Endothelial cell of umbilical vein (primary cell): ENCODE measurements around the gene ABCA6. TPM values are rescaled to one million over a fixed set of nuclear protein-coding genes. Genes with fewer than 3 reads are reported as not detected.

Source experiments
- BruUV-seq: library from RNA; stranded (reverse); fragments of 400-500 nt; replicated peaks from 2 replicates; lab custom pipeline; 2021; lab: Mats Ljungman, UMichigan
- CTCF ChIA-PET: fragments of 300-600, 350-600 bp; sonication (Branson Sonifier 250); formaldehyde crosslinking; loops from one replicate; lab custom pipeline; 2021; ENCODE audit warnings: antibody characterized with exemption, inconsistent platforms; lab: Charles Lee
- POLR2A ChIA-PET: fragments of 300-600, 350-600 bp; sonication (Branson Sonifier 250); formaldehyde crosslinking; loops from one replicate; lab custom pipeline; 2021; ENCODE audit warnings: antibody characterized with exemption, inconsistent platforms; lab: Charles Lee
- DNase-seq: peaks from one replicate; pipeline ENCODE4 v3.0.0-alpha.2; 2011; ENCODE audit warnings: low read depth, low spot score
- FAIRE-seq: peaks from 2 replicates; lab custom pipeline; 2011; peaks lifted over from hg19 to GRCh38; lab: Jason Lieb, UNC
- H2AFZ ChIP-seq: 2 replicates; pipeline ENCODE4 v1.6.0; 2012; ENCODE audit warnings: low read depth, low read length, control low read depth, inconsistent platforms
- H3K27ac ChIP-seq: 2 replicates; pipeline ENCODE4 v1.5.1; 2011; ENCODE audit warnings: low read depth, mild to moderate bottlenecking, control low read depth, low read length, moderate library complexity; ENCODE audit not compliant: insufficient read depth
- H3K27me3 ChIP-seq, 2 experiments: 2 replicates each; pipeline versions ENCODE4 v1.6.0 to v1.6.1; 2011; ENCODE audit warnings: low read length in 2 of 2, mixed read lengths in 1 of 2; ENCODE audit not compliant: control insufficient read depth in 2 of 2, insufficient read depth in 2 of 2
- H3K36me3 ChIP-seq, 2 experiments: 2 replicates in 1 of 2; 3 replicates in 1 of 2; pipeline ENCODE4 v1.5.1; 2011; ENCODE audit warnings: low read length in 2 of 2, mild to moderate bottlenecking in 1 of 2, moderate library complexity in 1 of 2; ENCODE audit not compliant: control insufficient read depth in 2 of 2, insufficient read depth in 2 of 2; ENCODE audit errors: extremely low read depth in 1 of 2
- H3K4me1 ChIP-seq: 3 replicates; pipeline ENCODE4 v1.5.1; 2011; ENCODE audit warnings: mild to moderate bottlenecking, low read length; ENCODE audit not compliant: control insufficient read depth, insufficient read depth; ENCODE audit errors: extremely low read depth
- H3K4me2 ChIP-seq: 2 replicates; pipeline ENCODE4 v1.6.1; 2011; ENCODE audit warnings: low read length, control low read depth, mixed read lengths; ENCODE audit not compliant: insufficient read depth
- H3K4me3 ChIP-seq, 3 experiments: fragments of 200-600 bp in 1 of 3; sonication (generic), shearing (Covaris generic) in 1 of 3; replicated peaks in 1 of 3; 2 replicates each; pipeline ENCODE4 v1.5.1; 2011 to 2016; ENCODE audit warnings: control low read depth in 3 of 3, low read length in 3 of 3, mild to moderate bottlenecking in 2 of 3, inconsistent platforms in 1 of 3, low read depth in 1 of 3, moderate library complexity in 1 of 3; ENCODE audit not compliant: insufficient read depth in 1 of 3
- H3K79me2 ChIP-seq: 2 replicates; pipeline ENCODE4 v1.6.0; 2012; ENCODE audit warnings: low read length, inconsistent platforms; ENCODE audit not compliant: control insufficient read depth, insufficient read depth
- H3K9ac ChIP-seq: replicated peaks from 2 replicates; pipeline ENCODE3; 2011; ENCODE audit warnings: low read length, control low read depth; ENCODE audit not compliant: insufficient read depth; ENCODE audit errors: extremely low read depth
- H3K9me1 ChIP-seq: replicated peaks from 3 replicates; pipeline ENCODE4 v1.6.0; 2011; ENCODE audit warnings: mild to moderate bottlenecking, low read length; ENCODE audit not compliant: control insufficient read depth, insufficient read depth; ENCODE audit errors: extremely low read depth
- H3K9me3 ChIP-seq: replicated peaks from 2 replicates; pipeline ENCODE4 v1.5.1; 2012; ENCODE audit warnings: low read length, inconsistent platforms; ENCODE audit not compliant: control insufficient read depth, insufficient read depth
- H4K20me1 ChIP-seq: replicated peaks from 2 replicates; pipeline ENCODE3; 2011; ENCODE audit warnings: mild to moderate bottlenecking, low read length; ENCODE audit not compliant: control insufficient read depth, insufficient read depth; ENCODE audit errors: extremely low read depth
- CTCF ChIP-seq, 2 donors: IDR thresholded peaks; 1 replicate in 1 of 2; 2 replicates in 1 of 2; pipeline ENCODE4 v1.5.1; 2011; ENCODE audit warnings: low read length in 2 of 2, mild to moderate bottlenecking in 2 of 2, moderate library complexity in 2 of 2, control low read depth in 1 of 2, inconsistent platforms in 1 of 2, low read depth in 1 of 2; ENCODE audit not compliant: insufficient read depth in 1 of 2; ENCODE audit errors: extremely low read depth in 1 of 2
- EZH2 ChIP-seq: IDR thresholded peaks from 2 replicates; pipeline ENCODE4 v1.6.1; 2012; ENCODE audit warnings: borderline replicate concordance, low read depth, mild to moderate bottlenecking, moderate library complexity, low read length, inconsistent platforms; ENCODE audit not compliant: severe bottlenecking
- FOS ChIP-seq: IDR thresholded peaks from 2 replicates; pipeline ENCODE4 v1.6.1; 2011; ENCODE audit warnings: mild to moderate bottlenecking, low read length, moderate library complexity, borderline replicate concordance; ENCODE audit not compliant: insufficient read depth
- GATA2 ChIP-seq: IDR thresholded peaks from 2 replicates; pipeline ENCODE4 v1.7.0; 2011; ENCODE audit warnings: low read depth, mild to moderate bottlenecking, moderate library complexity, mixed read lengths, low read length; ENCODE audit not compliant: insufficient read length, insufficient read depth
- JUN ChIP-seq: IDR thresholded peaks from 2 replicates; pipeline ENCODE4 v1.6.1; 2011; ENCODE audit warnings: borderline replicate concordance, low read depth; ENCODE audit not compliant: insufficient read length, insufficient read depth
- MAX ChIP-seq: IDR thresholded peaks from 2 replicates; pipeline ENCODE4 v1.6.1; 2011; ENCODE audit not compliant: insufficient read depth, insufficient read length
- MYC ChIP-seq: IDR thresholded peaks from one replicate; pipeline ENCODE4 v1.6.1; 2011; ENCODE audit warnings: mild to moderate bottlenecking, low read depth, low read length
- POLR2A ChIP-seq: IDR thresholded peaks from 2 replicates; pipeline ENCODE4 v1.6.1; 2012; ENCODE audit warnings: low read depth, mild to moderate bottlenecking, control low read depth, low read length
- POLR2AphosphoS5 ChIP-seq: IDR thresholded peaks from 2 replicates; pipeline ENCODE4 v1.6.1; 2012; ENCODE audit warnings: low read depth, mild to moderate bottlenecking, control low read depth, low read length, moderate library complexity; ENCODE audit not compliant: insufficient read depth
- dilution Hi-C: fragments of 300-500 bp; cut with MboI; formaldehyde crosslinking; loops from one replicate; pipeline ENCODE4 v1.15.0; 2019; ENCODE audit warnings: low sequenced_read_pairs; ENCODE audit not compliant: extremely low pct_ligation_motif_present
- intact Hi-C: fragments of 100-400 bp; cut with micrococcal nuclease; formaldehyde crosslinking; loops from one replicate; pipeline ENCODE4 v1.10.0; 2022
- polyA plus RNA-seq, 4 experiments: library from polyadenylated mRNA; depleted of rRNA in 3 of 4; stranded (reverse) in 3 of 4; unstranded in 1 of 4; fragments of >200 nt; gene quantifications; 2 replicates each; pipeline versions ENCODE4 v1.2.1 to v1.2.3, GENCODE V29; 2011 to 2012; ENCODE audit warnings: missing spikeins in 1 of 4
- total RNA-seq: library from RNA; stranded (reverse); gene quantifications from 2 replicates; pipeline ENCODE4 v1.2.3, GENCODE V29; 2021

ABCA6 gene
- total and polyA plus RNA-seq, 2 donors (not counting 3 experiments of a cell fraction or from before 2014, with no cell fraction given) = 11.3 to 30.5 TPM

DNA sequence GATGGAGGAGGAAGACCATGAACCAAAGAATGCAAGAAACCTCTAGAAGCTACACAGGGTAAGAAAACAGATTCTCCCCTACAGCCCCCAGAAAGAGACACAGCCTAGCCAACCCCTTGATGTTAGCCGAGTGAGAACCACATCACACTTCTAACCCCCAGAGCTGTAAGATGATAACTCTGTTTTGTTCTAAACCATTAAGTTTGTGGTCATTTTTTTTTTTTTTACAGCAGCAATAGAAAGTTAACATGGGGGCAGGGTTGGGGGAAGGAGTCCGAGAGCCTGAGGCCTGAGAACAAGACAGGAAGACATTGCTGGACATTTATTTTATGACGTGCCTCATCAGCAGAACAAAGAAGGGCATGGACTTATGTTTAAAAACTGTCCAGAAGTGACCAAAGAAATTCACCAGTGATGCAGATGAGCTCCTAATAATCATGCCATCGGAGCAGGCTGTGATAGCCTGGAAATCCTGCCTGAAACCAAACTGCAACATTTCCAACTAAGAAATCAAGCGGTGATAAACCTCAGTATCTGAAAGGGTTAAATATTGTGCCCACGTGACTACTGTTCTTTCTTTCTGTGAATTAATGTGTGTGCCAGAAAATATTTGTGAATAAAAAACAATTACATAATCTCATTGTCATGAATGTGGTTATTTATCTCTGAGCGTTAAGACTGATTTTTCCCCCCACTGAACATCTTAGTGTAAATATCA is 82.1 kb downstream of the ABCA6 start:
- Histone ChIP-seq H3K79me2 (no peaks in the 10 kb centered on the region), H3K4me3 (no peak overlapping the region), H3K4me1 (peaks cover 3% of the 10 kb centered on the region), H3K9ac (no peak overlapping the region), H2AFZ (no peak overlapping the region), H4K20me1 (no peaks in the 10 kb centered on the region), H3K9me3 (no peaks in the 10 kb centered on the region), H3K36me3 (no peaks in the 10 kb centered on the region), H3K27me3 (no peaks in the 10 kb centered on the region), H3K27ac (no peak overlapping the region), H3K4me2 (no peak overlapping the region), H3K9me1 (no peaks in the 10 kb centered on the region)
- BruUV-seq = no TSS peak
- ChIA-PET POLR2A (no interaction called here), CTCF (no interaction called here)
- peak; percentile 25 for DNase-seq
- dilution Hi-C loops = no loop called here
- intact Hi-C loops = no loop called here
- no peak for FAIRE-seq
- TF ChIP-seq POLR2AphosphoS5 (no peak), MYC (no peak), FOS (no peak), JUN (no peak), GATA2 (no peak), CTCF (IDR thresholded peaks at IDR 0.05; ENCODE audit: extremely low read depth in 1 of 2, insufficient read depth in 1 of 2, low read depth in 1 of 2, low read length in 2 of 2) (no peak), EZH2 (no peak), MAX (no peak), POLR2A (no peak)
